Hepatocyte (in vitro differentiated cells): Measurements from ENCODE around the gene LEP. TPM values are rescaled to one million over a fixed set of nuclear protein-coding genes. Genes with fewer than 3 reads are reported as not detected.
A peak's percentile ranks its signal among the peaks of the same experiment; 100 is the strongest.

ENCODE experiments used
- DNase-seq: peaks from one replicate; pipeline ENCODE4 v3.0.0-alpha.2; 2016; ENCODE audit warnings: low spot score
- H2AFZ ChIP-seq: fragments of 200-600 bp; sonication (generic); 2 replicates; pipeline ENCODE4 v1.6.0; 2016; ENCODE audit warnings: antibody characterized with exemption, mild to moderate bottlenecking
- H3K27ac ChIP-seq: fragments of 200-600 bp; sonication (generic); 2 replicates; pipeline ENCODE4 v1.5.1; 2016; ENCODE audit warnings: mild to moderate bottlenecking
- H3K27me3 ChIP-seq: fragments of 200-600 bp; sonication (generic); 2 replicates; pipeline ENCODE4 v1.6.1; 2016
- H3K36me3 ChIP-seq: fragments of 200-600 bp; sonication (generic); replicated peaks from 2 replicates; pipeline ENCODE4 v1.5.1; 2016; ENCODE audit warnings: low read depth; ENCODE audit not compliant: insufficient read depth
- H3K4me1 ChIP-seq: fragments of 200-600 bp; sonication (generic); 2 replicates; pipeline ENCODE4 v1.5.1; 2016; ENCODE audit warnings: mild to moderate bottlenecking, moderate library complexity; ENCODE audit not compliant: insufficient read depth
- H3K4me2 ChIP-seq: fragments of 200-600 bp; sonication (generic); 2 replicates; pipeline ENCODE4 v1.6.0; 2016
- H3K4me3 ChIP-seq: fragments of 200-600 bp; sonication (generic); 2 replicates; pipeline ENCODE4 v1.5.1; 2016; ENCODE audit warnings: mild to moderate bottlenecking
- H3K79me2 ChIP-seq: fragments of 200-600 bp; sonication (generic); 2 replicates; pipeline ENCODE4 v1.6.0; 2017; ENCODE audit warnings: mild to moderate bottlenecking
- H3K9me2 ChIP-seq: fragments of 200-600 bp; sonication (generic); replicated peaks from 2 replicates; pipeline ENCODE4 v1.6.0; 2017; ENCODE audit warnings: mild to moderate bottlenecking; ENCODE audit not compliant: insufficient read depth
- H3K9me3 ChIP-seq: fragments of 200-600 bp; sonication (generic); 2 replicates; pipeline ENCODE4 v1.5.1; 2016; ENCODE audit warnings: low read depth, mild to moderate bottlenecking
- H4K20me1 ChIP-seq: fragments of 200-600 bp; sonication (generic); 2 replicates; pipeline ENCODE4 v1.6.0; 2016; ENCODE audit warnings: mild to moderate bottlenecking; ENCODE audit not compliant: insufficient read depth, poor library complexity, severe bottlenecking
- CTCF ChIP-seq: fragments of 200-600 bp; sonication (generic); IDR thresholded peaks from 2 replicates; pipeline ENCODE4 v1.5.1; 2016; ENCODE audit warnings: antibody characterized with exemption, mild to moderate bottlenecking; ENCODE audit not compliant: poor library complexity
- EZH2 ChIP-seq: fragments of 200-600 bp; sonication (generic); IDR thresholded peaks from 2 replicates; pipeline ENCODE4 v1.6.1; 2016; ENCODE audit warnings: antibody characterized with exemption, mild to moderate bottlenecking, borderline replicate concordance
- EZH2phosphoT487 ChIP-seq: fragments of 200-600 bp; sonication (generic); IDR thresholded peaks from one replicate; pipeline ENCODE4 v1.6.1; 2018; ENCODE audit warnings: antibody characterized with exemption, mild to moderate bottlenecking, low read depth, moderate library complexity; ENCODE audit not compliant: unreplicated experiment, severe bottlenecking
- WGBS: methylation state at CpG from one replicate; pipeline ENCODE4 v1.1.6; 2016; ENCODE audit warnings: low lambda C conversion rate; ENCODE audit errors: missing lambda C conversion rate; 5-methylcytosine and 5-hydroxymethylcytosine counted together
- polyA plus RNA-seq: library from polyadenylated mRNA; unstranded; fragments of >200 nt; fragmentation: Nextera tagmentation; extraction: Ambion mirVana; gene quantifications from 2 replicates; pipeline ENCODE4 v1.2.1, GENCODE V29; 2016
- total RNA-seq: library from RNA; depleted of rRNA; stranded (reverse); fragments of >200 nt; gene quantifications from 2 replicates; pipeline ENCODE4 v1.2.3, GENCODE V29; 2014

Gene LEP
- total and polyA plus RNA-seq, 2 experiments from 2014 or later, result not detected

DNA sequence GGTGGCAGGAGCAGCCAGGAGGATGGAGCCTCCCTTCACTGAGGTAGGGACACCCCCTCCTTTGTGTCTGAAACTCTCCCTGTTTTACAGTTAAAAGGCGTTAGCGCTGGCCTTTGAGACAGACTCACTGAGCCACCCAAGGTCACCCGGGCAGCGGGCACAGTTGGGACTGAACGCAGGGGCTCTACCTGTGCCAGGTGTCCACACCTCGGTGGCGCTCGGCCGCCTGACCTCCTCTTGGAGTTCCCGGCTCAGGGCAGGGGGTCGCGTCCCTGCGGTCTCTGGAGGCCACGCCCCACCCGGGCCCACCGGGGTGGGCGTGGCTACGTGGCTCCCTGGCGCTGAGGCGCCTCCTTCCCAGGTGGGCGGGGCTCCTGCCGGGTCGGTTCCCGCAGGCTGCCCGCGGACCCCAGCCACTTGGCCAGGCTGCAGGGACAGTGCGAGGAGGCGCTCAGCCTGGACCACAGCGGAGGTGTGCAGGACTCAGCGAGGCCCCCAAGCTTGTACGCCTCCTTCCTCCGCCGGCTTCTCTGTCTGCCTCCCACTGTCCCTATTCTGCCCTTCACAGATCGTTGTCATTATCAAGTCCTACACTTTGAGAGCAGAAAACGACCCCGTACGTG lies 39.9 kb upstream of the LEP start:
- Histone ChIP-seq H3K4me3 (no peak overlapping the region), H3K27me3 (peaks cover 48% of the 10 kb centered on the region)

DNA sequence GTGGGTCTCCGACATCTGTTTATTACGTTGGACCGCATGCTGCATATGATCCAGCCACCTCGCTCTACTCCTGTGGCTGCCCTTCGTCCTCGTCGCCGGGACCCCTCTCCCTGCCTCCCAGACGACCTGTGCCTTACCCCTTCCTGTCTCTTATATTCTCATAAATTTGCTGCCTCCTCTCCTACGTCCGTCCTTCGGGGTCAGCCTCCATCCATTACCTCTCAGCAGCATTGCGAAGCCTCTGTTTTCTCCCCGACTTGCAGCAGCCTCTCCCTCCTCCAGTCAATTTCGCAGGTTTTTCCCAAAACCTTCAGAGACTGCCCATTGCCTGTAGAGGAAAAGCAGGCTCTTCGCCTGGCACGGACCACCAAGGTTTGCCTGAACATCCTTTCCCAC lies 39.4 kb upstream of the LEP start:
- no peaks in the 10 kb centered on the region for H3K9me2 ChIP-seq
- H3K4me2 ChIP-seq, result peak overlapping the region; percentile 75
- no peak overlapping the region for H3K4me3 ChIP-seq
- peaks cover 48% of the 10 kb centered on the region for H3K27me3 ChIP-seq
- H3K79me2 ChIP-seq, result no peaks in the 10 kb centered on the region
- no peaks in the 10 kb centered on the region for H3K9me3 ChIP-seq
- no peak for DNase-seq
- no peaks in the 10 kb centered on the region for H4K20me1 ChIP-seq
- TF ChIP-seq EZH2phosphoT487 (no peak), EZH2 (no peak)
- no peaks in the 10 kb centered on the region for H3K36me3 ChIP-seq
- WGBS, result 35% methylated on average over 17 of the region's 17 CpGs
- H3K4me1 ChIP-seq, result peaks cover 6% of the 10 kb centered on the region
- no peak overlapping the region for H2AFZ ChIP-seq
- no peak overlapping the region for H3K27ac ChIP-seq

More for the DNA sequence above, 39.9 kb upstream of the LEP start:
- no peaks in the 10 kb centered on the region for H3K36me3 ChIP-seq
- H4K20me1 ChIP-seq, result no peaks in the 10 kb centered on the region
- H3K4me1 ChIP-seq, result peaks cover 6% of the 10 kb centered on the region
- H3K27ac ChIP-seq, result no peak overlapping the region
- no peaks in the 10 kb centered on the region for H3K79me2 ChIP-seq
- 2% methylated on average over 36 of the region's 37 CpGs for WGBS
- no peaks in the 10 kb centered on the region for H3K9me3 ChIP-seq
- no peak overlapping the region for H2AFZ ChIP-seq
- H3K4me2 ChIP-seq, result peak overlapping the region; percentile 75
- H3K9me2 ChIP-seq, result no peaks in the 10 kb centered on the region
- TF ChIP-seq CTCF (no peak), EZH2 (no peak), EZH2phosphoT487 (no peak)
- DNase-seq, result peak; percentile 22

- Histone ChIP-seq H3K27me3 (peaks cover 48% of the 10 kb centered on the region), H3K9me3 (no peaks in the 10 kb centered on the region), H2AFZ (no peak overlapping the region), H3K9me2 (no peaks in the 10 kb centered on the region), H3K4me1 (peaks cover 6% of the 10 kb centered on the region), H3K4me3 (no peak overlapping the region), H3K4me2 (no peak overlapping the region), H3K36me3 (no peaks in the 10 kb centered on the region), H3K27ac (no peak overlapping the region), H4K20me1 (no peaks in the 10 kb centered on the region), H3K79me2 (no peaks in the 10 kb centered on the region)
- WGBS, result 83% methylated on average over 10 of the region's 10 CpGs
- no peak for TF ChIP-seq EZH2
- TF ChIP-seq CTCF, result no peak
- no peak for DNase-seq
Observed at GRCh38 chr7:128202287-128202957, 38.7 kb upstream of the LEP start.

GRCh38 chr7:128203047-128203491 lies 38.0 kb upstream of the LEP start:
- no peaks in the 10 kb centered on the region for H3K9me3 ChIP-seq
- H3K9me2 ChIP-seq, result no peaks in the 10 kb centered on the region
- H3K36me3 ChIP-seq, result no peaks in the 10 kb centered on the region
- no peak overlapping the region for H2AFZ ChIP-seq
- TF ChIP-seq EZH2phosphoT487 (no peak), EZH2 (no peak), CTCF (no peak)
- 90% methylated on average over 8 of the region's 12 CpGs for WGBS
- no peak overlapping the region for H3K4me2 ChIP-seq
- peaks cover 6% of the 10 kb centered on the region for H3K4me1 ChIP-seq
- H3K4me3 ChIP-seq, result no peak overlapping the region
- no peak overlapping the region for H3K27ac ChIP-seq
- peaks cover 48% of the 10 kb centered on the region for H3K27me3 ChIP-seq
- H3K79me2 ChIP-seq, result no peaks in the 10 kb centered on the region
- no peaks in the 10 kb centered on the region for H4K20me1 ChIP-seq
- DNase-seq, result no peak
